Measurements from ENCODE around the gene WSCD1.

Gene WSCD1

GRCh38 chr17:6108987-6109386, 38.8 kb downstream of the WSCD1 start:
- no peaks in the 10 kb centered on the region for H3K27me3 Mint-ChIP-seq (ENCODE audit: low read depth)
- H3K4me3 Mint-ChIP-seq: no peak overlapping the region
- H3K4me1 Mint-ChIP-seq: no peaks in the 10 kb centered on the region
- peaks cover 17% of the 10 kb centered on the region for H3K36me3 Mint-ChIP-seq (ENCODE audit: low read depth)
- H3K27ac Mint-ChIP-seq: no peak overlapping the region
- no peak for TF ChIP-seq CTCF (IDR thresholded peaks at IDR 0.05; ENCODE audit: unreplicated experiment in 3 of 3)
- no peaks in the 10 kb centered on the region for H3K9me3 Mint-ChIP-seq

GRCh38 chr17:6109536-6109935, 39.4 kb downstream of the WSCD1 start:
- no peak for TF ChIP-seq CTCF (IDR thresholded peaks at IDR 0.05; ENCODE audit: unreplicated experiment in 3 of 3)
- Mint-ChIP-seq H3K27me3 (ENCODE audit: low read depth) (no peaks in the 10 kb centered on the region), H3K4me3 (no peak overlapping the region), H3K36me3 (ENCODE audit: low read depth) (peaks cover 17% of the 10 kb centered on the region), H3K27ac (no peak overlapping the region), H3K4me1 (no peaks in the 10 kb centered on the region), H3K9me3 (no peaks in the 10 kb centered on the region)

GRCh38 chr17:6110088-6110487, 39.9 kb downstream of the WSCD1 start:
- no peaks in the 10 kb centered on the region for H3K27me3 Mint-ChIP-seq (ENCODE audit: low read depth)
- H3K9me3 Mint-ChIP-seq: no peaks in the 10 kb centered on the region
- H3K27ac Mint-ChIP-seq: no peak overlapping the region
- H3K4me1 Mint-ChIP-seq: no peaks in the 10 kb centered on the region
- TF ChIP-seq CTCF (IDR thresholded peaks at IDR 0.05; ENCODE audit: unreplicated experiment in 3 of 3): no peak
- H3K36me3 Mint-ChIP-seq (ENCODE audit: low read depth): peaks cover 17% of the 10 kb centered on the region
- H3K4me3 Mint-ChIP-seq: no peak overlapping the region

- Mint-ChIP-seq H3K27ac (no peak overlapping the region), H3K4me3 (no peak overlapping the region), H3K36me3 (ENCODE audit: low read depth) (peaks cover 14% of the 10 kb centered on the region), H3K27me3 (ENCODE audit: low read depth) (no peaks in the 10 kb centered on the region), H3K4me1 (no peaks in the 10 kb centered on the region), H3K9me3 (no peaks in the 10 kb centered on the region)
- no peak for TF ChIP-seq CTCF (IDR thresholded peaks at IDR 0.05; ENCODE audit: unreplicated experiment in 3 of 3)
These were observed 40.4 kb downstream of the WSCD1 start for GRCh38 chr17:6110592-6110991.

- no peak overlapping the region for H3K27ac Mint-ChIP-seq
- no peak overlapping the region for H3K4me3 Mint-ChIP-seq
- peaks cover 18% of the 10 kb centered on the region for H3K9me3 Mint-ChIP-seq
- H3K4me1 Mint-ChIP-seq: no peaks in the 10 kb centered on the region
- H3K27me3 Mint-ChIP-seq (ENCODE audit: low read depth): no peaks in the 10 kb centered on the region
- TF ChIP-seq CTCF (IDR thresholded peaks at IDR 0.05; ENCODE audit: unreplicated experiment in 3 of 3): no peak
- no peaks in the 10 kb centered on the region for H3K36me3 Mint-ChIP-seq (ENCODE audit: low read depth)
These were observed 50.2 kb downstream of the WSCD1 start for GRCh38 chr17:6120351-6120750.

- Mint-ChIP-seq H3K27me3 (ENCODE audit: low read depth) (peaks cover 8% of the 10 kb centered on the region), H3K36me3 (ENCODE audit: low read depth) (no peaks in the 10 kb centered on the region), H3K9me3 (peaks cover 18% of the 10 kb centered on the region), H3K27ac (no peak overlapping the region), H3K4me1 (no peaks in the 10 kb centered on the region), H3K4me3 (no peak overlapping the region)
- no peak for TF ChIP-seq CTCF (IDR thresholded peaks at IDR 0.05; ENCODE audit: unreplicated experiment in 3 of 3)
These were observed 54.7 kb downstream of the WSCD1 start for GRCh38 chr17:6124856-6125255.
